COR-L47 (cell line): ENCODE measurements around the gene ZC3HAV1.
A peak's percentile ranks its signal among the peaks of the same experiment; 100 is the strongest.
"Not testable (repeated sequence)": the region's sequence is repeated elsewhere in the genome, so short reads cannot be mapped to it uniquely, and the experiment has no call there.

Source experiments
- DNase-seq: peaks from one replicate; lab custom pipeline; 2025; lab: John Stamatoyannopoulos, UW

The ZC3HAV1 gene

GRCh38 chr7:139109188-139109982, at the start of gene ZC3HAV1:
TSS of gene ZC3HAV1 (minus strand) at chr7:139109720. CDS start at chr7:139109331, 389 bp downstream.
- DNase-seq, result peak; percentile 69

GRCh38 chr7:139153832-139154231, 44.3 kb upstream of the ZC3HAV1 start:
- no peak for DNase-seq

DNA sequence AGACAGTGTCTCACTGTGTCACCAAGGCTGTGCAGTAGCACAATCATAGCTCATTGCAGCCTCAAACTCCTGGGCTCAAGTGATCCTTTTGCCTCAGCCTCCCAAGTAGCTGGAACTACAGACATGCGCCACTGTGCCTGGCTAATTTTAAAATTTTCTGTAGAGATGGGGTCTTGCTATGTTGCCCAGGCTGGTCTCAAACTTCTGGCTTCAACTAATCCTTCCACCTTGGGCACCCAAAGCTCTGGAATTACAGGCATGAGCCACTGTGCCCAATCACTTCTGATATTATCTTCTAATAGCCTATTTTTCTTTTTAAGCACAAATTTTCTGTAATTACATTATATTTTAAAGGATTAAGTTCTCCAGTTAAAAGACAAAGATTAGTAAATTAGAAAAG, 42.6 kb upstream of the ZC3HAV1 start:
- DNase-seq, result no peak

- DNase-seq, result no peak
These were observed 29.6 kb upstream of the ZC3HAV1 start for GRCh38 chr7:139139150-139139549.

DNA sequence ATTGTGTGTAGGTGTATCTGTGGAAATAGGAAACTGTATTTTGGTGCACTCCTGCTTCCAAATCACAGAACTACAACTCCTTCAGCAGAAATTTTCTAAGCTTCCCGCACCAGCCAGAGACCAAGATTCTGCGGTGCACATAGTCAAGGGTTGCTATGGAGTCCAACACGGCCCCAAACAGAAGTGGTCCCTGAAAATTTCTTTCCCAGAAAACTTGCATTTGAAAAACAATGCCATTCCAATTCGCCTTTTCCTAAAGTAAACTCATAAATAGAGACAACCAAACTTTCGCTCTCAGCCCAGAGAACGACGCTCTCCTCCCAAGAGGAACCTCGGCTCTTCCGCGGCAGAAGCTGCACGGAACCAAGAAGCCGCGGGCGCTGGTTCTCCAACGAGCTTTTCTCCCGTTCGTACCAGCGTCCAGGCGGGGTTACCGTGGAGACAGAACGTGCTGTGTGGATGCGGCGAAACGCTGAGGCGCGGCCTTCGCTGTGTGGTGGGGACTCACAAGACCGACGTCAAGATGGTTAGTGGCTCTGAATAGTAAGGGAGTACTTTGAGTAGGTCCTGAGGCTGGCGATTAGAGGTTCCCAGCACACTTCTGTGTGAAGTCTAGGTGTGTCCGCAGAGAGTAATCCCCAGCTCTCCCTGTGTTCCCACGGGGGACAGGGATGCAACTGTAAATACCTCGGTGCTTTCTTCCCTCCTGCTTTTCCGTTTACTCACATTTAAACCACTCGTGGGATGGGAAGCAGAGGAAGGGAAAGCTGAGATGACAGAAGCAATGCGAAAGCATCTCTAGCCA, 24.0 kb upstream of the ZC3HAV1 start:
- DNase-seq, result peak; percentile 86

DNA sequence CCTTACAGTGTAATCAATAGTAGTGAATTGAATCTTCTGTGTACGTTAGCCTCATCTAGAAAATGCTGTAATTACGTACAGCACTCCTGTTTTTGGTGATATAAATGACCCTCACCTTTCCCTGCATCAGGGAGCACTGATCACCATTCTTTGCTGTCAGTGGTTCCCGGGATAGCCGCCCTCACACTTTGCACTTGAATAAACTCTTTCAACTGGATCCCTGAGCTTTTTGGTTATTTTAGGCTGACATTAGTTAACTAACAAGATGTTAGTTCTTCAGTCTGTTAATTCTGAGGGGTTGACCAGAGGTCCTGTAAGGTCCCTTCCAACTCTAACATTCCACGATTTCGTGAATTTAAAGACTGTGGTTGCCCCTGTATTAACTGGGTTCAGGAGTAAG, 23.4 kb upstream of the ZC3HAV1 start:
- DNase-seq, result no peak

DNA sequence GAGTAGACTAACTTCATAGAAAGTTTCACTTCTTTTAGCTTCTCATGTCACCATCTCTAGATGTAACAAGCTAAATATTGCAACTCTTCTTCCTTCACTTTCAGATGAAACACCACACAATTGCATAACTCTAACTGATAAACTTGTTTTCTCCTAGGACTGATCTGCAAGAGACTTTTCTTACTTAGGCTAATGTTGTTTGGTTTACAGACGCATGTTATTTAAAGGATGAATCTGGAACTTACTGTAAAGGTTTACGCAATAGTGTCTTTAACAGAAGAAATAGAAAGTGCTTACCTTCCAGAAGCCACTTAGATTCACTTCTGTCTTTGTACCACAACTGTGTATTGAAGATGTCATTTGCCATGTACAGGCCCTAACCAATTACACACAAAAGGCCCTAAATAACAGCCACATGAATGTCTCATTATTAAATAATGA, 22.1 kb upstream of the ZC3HAV1 start:
- no peak for DNase-seq

DNA sequence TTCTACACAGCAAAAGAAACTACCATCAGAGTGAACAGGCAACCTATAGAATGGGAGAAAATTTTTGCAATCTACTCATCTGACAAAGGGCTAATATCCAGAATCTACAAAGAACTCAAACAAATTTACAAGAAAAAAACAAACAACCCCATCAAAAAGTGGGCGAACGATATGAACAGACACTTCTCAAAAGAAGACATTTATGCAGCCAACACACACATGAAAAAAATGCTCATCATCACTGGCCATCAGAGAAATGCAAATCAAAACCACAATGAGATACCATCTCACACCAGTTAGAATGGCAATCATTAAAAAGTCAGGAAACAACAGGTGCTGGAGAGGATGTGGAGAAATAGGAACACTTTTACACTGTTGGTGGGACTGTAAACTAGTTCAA, 20.3 kb upstream of the ZC3HAV1 start:
- not testable (repeated sequence) for DNase-seq

DNA sequence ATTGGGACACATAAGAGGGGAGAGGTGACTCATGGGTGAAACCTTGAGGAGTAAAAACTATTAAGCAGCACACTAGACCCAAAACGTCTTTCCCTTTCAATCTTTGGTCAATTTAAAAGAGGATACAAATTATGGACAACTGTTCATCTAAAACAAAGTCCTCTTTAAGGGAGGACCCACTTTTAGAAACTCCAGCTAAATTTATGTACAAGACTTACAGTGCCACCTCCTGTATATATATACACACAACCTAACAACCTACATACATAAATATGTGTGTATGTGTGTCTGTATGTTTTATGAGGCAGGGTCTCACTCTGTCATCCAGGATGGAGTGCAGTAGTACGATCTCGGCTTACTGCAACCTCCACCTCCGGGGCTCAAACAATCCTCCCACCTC, 18.1 kb upstream of the ZC3HAV1 start:
- DNase-seq, result no peak

DNA sequence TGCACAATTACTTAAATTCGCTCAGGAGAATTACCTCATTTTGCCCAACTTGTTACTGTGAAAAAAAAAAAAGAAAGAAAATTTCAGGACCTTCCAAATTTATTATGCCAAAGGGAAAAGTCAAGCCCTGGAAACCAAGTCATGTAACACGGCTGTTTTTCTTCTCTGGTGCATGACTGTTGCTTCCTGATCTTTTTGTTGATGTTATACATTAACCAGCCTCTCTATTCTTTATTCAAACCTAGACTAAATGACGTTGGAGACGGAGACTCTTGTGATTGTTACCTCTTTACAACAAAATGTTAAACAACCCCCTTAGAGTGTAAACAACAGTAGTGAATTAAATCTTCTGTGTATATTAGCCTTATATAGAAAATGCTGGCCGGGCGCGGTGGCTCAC, 16.1 kb upstream of the ZC3HAV1 start:
- DNase-seq, result no peak

- not testable (repeated sequence) for DNase-seq
These were observed 15.5 kb upstream of the ZC3HAV1 start for GRCh38 chr7:139124995-139125394.

DNA sequence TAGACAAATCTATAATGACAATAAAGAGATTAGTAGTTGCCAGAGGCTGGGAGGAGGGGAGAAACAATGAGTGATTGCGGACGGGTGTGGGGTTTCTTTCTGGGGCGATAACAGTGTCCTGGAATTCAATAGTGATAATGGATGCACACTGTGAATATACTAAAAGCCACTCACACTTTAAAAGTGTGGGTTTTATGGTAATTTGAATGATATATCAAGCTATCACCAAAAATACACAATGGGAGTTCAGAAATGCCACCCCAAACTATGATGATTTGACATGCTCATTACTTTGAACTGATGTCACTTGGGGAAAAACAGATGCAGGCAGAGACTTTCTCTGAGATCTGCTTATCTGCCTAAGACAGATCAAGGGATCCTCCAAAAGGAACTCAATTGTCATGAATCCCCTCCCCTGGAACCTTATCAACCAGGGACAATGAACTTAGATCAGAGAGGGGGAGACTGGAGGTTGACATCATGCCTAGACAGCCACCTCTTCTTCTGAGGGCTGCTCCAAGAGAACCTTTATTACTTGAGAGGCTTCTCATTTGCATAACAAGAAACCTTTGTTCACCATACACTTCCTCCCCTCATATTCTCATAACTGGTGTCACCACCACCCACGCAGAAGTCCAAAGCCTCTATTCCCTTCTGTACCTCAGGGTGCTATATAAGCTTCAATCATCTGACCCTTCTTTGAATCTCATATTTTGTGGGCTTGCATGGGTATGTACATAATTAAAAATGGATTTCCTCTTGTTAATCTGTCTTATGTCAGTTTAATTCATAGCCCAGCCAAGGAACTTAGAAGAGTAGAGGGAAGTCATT, 14.8 kb upstream of the ZC3HAV1 start:
- no peak for DNase-seq

- DNase-seq, result no peak
These were observed 9.9 kb upstream of the ZC3HAV1 start for GRCh38 chr7:139119486-139119849.

DNA sequence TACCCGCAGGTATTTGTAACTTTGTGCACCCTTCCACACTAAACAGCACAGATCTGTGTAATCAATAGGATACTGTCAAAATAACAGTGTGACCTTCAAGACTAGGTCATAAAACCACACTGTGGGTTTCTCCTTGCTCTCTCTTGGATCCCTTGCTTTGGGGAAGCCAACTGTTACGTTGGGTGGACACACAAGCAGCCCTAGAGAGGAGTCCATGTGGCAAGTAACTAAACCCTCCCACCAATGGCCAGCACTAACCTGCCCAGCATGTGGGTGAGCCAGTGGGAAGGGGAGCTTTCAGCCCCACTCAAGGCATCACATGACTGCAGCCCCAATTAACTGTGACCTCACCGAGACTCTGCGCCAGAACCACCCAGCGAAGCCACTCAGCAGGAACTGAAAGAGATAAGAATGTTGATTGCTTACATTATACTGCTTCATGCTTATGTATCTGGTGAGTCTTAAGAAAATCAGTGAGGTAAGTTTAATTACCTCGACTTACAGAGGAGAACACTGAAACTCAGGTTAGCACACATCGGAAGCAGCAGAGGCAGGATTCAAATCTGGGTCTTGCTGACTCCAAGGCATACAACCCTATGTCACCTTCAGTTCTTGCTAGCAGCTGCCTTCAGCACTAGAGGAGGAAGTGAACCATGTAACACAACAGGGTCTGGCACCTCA, 9.4 kb upstream of the ZC3HAV1 start:
- DNase-seq, result no peak

- DNase-seq, result no peak
These were observed 8.8 kb upstream of the ZC3HAV1 start for GRCh38 chr7:139118234-139118804.

DNA sequence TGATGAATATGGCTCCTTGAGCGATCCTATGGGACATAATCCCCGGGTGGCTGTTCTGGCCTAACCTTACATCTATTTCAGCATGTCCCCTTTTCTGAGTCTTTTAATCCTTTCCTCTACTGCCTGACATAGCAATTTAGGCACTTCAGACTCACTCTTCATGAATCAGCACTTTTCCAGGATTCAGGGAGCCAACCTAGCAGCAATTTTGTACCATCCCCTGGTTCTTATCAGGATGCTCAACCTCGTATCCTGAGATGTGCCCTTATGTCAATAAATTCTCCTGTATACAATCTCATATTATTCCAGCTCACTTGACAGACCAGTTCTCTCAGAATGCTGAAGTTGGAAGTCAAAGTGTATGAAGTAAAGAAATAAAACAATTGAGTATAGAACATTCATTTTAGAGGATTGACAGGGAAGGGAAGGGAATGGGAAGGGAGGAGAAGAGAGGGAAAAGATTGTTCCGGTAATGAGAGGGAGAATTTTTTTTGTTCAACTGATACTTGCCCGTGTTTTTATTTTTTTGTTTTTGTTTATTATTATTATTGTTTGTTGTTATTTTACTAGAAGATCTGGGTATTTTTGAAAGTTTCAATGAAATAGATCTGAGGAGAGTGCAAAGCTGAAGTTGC, 8.2 kb upstream of the ZC3HAV1 start:
- DNase-seq, result no peak

GRCh38 chr7:139116999-139117398, 7.5 kb upstream of the ZC3HAV1 start:
- DNase-seq, result no peak

DNA sequence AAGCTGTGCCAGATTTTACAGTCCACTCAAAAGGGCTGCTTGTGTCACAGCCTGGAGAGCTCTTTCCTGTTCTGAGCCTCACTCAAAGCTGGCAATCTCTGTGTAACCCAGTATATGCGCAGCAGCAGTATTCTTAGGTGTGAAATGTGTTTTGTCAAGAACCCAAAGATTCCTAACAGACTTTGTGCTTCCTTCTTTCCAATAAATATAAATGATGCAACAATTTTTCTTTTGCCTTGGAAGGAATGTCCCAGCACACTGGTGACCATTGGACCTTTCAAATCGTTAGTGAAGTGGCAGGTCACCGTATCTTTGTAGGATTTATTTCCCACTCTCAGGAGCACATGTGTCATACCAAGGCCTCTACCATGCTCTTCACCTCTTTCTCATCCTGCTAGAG, 5.6 kb upstream of the ZC3HAV1 start:
- DNase-seq, result no peak

DNA sequence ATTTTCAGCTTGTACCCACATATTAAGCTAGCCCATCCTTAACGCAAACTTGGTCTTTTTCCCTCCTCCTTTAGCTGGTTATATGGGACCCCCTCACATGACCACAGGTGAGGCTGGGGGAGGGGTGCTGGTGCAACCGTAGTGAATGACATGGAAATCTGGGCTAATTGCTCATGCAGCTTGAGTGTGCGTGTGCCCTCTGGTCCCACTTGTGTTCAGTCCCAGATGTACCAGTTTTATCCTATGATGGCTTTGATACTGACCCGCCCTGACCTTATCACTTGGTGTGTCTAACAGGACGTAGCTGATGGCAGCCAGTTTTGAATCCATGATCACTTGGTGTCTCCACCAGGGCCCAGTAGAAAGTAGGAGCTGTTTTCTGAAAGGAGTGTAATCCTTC, 5.1 kb upstream of the ZC3HAV1 start:
- DNase-seq, result no peak

DNA sequence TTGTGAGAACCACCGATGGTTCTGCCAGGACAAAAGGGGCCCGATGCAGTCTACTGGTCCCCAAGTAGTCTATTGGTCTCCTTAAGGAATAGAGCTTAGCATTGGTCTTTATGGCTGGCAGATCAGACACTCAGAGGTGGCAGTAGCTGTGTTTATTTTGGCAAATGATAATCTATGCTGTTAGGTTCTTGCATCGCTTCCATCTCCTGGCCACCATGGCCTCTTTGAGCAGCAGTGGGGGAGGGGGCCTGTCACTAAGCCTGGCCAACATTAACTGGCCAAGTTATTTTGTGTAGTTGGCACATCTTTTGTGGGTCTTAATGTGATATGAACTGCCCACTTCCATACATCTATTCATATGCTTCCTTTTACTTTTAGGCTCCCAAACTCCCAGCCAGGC, 4.5 kb upstream of the ZC3HAV1 start:
- no peak for DNase-seq

- DNase-seq, result no peak
These were observed 3.3 kb upstream of the ZC3HAV1 start for GRCh38 chr7:139112741-139113250.
